T-helper 2 cell (primary cell): ENCODE results near the gene THNSL1.
A peak's percentile ranks its signal among the peaks of the same experiment; 100 is the strongest.
"Not testable (repeated sequence)": the region's sequence is repeated elsewhere in the genome, so short reads cannot be mapped to it uniquely, and the experiment has no call there.

Experiments
- DNase-seq, 5 experiments: peaks; one replicate each; pipeline versions ENCODE4 v3.0.0 to v3.0.0-alpha.2; 2012 to 2022

Gene THNSL1

DNA sequence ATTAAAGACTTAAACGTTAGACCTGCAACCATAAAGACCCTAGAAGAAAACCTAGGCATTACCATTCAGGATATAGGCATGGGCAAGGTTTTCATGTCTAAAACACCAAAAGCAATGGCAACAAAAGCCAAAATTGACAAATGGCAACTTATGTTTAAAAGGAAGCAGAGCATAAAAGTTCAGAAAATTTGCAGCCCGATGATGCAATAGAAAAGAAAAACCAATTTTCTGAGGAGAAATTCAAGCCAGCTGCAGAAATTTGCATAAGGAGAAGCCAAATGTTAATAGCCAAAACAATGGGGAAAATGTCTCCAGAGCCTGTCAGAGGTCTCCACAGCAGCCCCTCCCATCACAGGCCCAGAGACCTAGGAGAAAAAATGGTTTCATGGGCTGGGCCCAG lies 4.8 kb upstream of the THNSL1 start:
- not testable (repeated sequence) for DNase-seq

DNA sequence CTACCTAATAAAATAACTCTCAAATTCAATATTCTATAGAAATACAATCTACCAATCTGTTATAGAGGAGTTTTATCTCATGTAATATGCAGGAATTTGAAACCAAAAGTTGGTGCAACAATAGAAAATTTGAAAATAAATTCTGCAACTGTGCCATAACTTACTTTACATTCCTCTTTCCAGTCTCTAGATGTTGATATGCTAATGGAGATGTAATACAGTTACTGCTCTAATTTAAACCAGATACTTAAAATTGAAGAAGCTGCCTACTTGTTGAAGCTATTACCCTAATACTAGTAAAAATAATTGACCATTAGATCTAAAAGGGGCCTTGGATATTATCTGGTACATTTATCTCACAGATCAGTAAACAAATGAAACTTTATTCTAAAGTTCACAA lies 1.8 kb upstream of the THNSL1 start:
- DNase-seq = no peak

DNA sequence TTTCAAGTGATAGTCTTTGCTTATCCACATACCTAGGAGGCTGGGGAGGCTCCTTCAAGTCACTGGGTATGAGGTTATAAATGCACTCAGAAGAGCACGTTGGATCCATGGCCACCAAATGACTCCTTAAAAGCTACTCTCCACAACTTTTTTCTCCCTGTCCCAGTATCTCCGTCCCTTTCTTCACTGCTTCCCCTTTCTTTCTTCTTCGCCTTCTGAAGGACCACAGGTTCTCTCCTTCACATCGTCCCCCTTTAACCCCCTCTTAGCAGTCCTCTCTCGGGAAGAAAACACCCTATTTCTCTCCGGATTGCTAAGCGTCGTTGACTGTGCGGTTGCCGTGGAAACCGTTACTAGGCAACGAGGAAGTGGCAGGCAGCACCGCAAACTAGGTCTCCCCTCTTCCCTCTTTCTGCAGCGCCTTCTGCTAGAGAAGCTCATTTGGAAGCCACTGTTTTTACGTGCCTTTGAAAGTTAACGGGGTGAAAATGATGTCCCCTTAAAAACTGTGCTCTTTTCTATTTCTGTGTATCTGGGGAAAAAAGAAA lies 510 bp upstream of the THNSL1 start, which contains the start of gene ENKUR:
Gene ENKUR, minus strand, starts transcription at position 331 of the 548 bp plus-strand sequence. Its CDS starts 222 bp downstream, at position 109.
- DNase-seq = peak; percentile 79 to 95 (median 91)

- DNase-seq = peak in 1 of 5 experiments; percentile 67
Observed at GRCh38 chr10:25017154-25017590, 760 bp downstream of the THNSL1 start.

DNA sequence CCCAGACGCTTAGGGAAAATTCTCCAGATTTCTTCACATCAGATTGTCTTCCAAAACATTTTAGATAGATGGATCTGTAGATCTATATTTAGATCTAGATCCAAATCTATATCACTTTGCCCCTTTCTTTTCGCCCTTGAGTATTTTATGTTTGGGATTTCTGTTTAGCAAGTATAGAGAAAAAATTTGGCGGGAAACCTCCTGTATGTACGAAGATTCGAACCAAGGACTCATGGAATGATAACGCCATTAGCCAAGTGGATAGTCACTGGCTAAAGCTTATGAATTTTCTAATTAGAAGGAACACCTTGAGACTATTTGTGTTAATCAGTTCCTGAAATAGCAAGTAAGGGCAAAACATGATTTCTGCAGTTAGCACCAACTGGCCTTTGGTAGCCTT lies 1.2 kb downstream of the THNSL1 start:
- peak in 1 of 5 experiments; percentile 1 for DNase-seq

DNA sequence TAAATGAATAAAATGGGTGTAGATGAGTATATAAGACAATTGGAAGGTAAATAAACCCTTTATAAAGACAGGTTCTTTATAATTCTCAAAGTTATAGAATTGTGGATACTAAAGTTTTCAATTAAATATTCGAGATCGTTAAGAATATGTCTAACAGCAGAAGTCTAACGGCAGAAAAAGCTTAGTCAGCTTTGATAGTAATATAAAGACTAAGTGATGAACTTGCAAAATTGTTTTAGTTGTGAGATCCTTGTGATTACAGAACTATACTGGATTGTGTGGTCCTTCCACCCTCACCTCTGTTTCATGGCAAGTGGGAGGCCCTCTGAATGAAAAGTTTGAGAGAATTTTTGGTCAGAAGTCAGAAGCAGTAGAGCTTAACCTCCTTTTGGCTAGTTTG lies 2.3 kb downstream of the THNSL1 start:
- DNase-seq = no peak

DNA sequence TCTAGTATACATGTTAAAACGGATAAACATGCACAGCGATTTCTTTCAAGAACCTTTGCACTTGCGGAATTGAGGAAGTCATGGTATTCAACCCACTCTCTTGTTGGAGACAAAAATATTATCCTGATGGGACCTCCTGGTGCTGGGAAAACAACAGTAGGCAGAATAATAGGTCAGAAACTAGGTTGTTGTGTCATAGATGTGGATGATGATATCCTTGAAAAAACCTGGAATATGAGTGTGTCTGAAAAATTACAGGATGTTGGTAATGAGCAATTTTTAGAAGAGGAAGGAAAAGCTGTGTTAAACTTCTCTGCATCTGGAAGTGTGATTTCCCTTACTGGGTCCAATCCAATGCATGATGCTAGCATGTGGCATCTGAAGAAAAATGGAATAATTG lies 6.9 kb downstream of the THNSL1 start:
- no peak for DNase-seq

DNA sequence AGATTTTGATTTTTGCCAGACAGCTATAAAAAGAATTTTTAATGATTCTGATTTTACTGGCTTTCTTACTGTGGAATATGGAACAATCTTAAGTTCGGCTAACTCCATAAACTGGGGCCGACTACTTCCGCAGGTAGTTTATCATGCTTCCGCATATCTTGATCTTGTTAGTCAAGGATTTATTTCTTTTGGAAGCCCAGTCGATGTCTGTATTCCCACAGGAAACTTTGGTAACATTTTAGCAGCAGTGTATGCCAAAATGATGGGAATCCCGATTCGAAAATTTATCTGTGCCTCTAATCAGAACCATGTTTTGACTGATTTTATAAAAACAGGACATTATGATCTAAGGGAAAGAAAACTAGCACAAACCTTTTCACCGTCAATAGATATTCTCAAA lies 8.1 kb downstream of the THNSL1 start:
- no peak for DNase-seq

DNA sequence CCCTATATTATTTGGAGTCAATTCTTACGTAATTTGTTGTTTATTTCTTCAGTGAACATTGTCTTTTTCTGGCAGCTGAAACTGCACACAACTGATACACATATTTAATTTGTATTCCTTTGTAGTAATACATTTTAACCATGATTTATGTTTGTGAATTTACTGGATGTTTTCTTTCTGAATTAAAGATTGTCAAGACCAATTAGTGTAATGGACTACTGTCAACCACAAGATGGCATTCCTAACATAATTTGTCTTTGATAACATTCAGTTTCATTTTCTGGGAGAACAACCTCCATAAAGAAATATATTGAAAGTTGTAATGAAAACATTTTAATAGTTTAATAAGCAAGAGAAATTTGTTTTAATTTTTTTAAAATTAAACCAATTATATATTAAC lies 10.1 kb downstream of the THNSL1 start:
- DNase-seq = no peak

DNA sequence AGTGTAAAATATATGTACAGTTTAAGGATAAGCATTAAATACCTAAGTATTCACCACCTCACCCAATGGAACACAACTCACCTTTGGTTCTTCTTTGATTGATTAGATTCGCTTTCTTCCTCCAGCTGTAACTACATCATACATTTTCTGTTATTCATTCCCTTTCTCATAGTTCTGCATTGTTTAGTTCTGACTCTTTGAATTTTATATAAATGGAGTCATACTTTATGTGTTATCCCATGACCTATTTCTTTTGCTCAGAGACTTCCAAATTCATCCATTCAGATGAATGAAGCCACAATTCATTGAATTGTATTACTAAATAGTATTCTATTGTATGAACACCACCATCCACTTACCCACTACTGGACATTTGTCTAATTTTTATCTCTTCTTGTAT lies 12.3 kb downstream of the THNSL1 start:
- no peak for DNase-seq

DNA sequence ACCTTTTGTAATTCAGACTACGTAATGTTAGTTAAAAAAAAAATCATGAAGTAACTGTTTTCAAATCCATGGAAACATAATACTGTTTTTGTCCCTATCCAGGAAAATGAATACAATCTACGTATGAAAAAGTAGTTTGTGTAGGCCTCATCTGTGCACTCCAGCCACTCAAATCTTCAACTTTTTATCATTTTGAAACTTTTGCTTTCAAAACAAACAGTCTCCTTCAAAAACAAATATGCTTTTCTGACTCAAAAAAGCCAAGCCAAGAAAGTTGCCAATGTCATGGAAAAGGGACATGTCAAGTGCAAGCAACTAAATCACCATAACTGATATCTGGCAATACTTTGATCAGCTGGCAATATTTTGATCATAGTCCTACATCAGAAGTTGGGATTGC lies 13.1 kb downstream of the THNSL1 start:
- no peak for DNase-seq

DNA sequence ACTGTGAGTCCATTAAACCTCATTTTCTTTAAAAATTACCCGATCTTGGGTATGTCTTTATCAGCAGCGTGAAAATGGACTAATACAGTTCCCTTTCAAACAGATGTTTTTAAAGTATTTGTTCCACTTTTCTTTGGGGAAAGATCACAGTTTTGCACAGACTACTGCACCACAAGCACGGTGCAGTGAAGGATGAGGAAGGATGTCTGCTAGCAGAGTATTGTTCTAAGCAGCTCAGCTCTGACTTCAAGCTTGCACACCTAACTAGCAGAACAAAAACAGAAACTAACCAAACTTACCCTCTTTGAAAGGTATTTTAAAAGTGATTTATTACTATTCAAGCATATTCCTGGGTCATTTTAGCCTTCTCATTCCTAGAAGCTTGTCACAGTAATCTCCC lies 20.0 kb downstream of the THNSL1 start:
- no peak for DNase-seq

GRCh38 chr10:25038325-25038724 lies 21.9 kb downstream of the THNSL1 start:
- DNase-seq = no peak

- DNase-seq = no peak
Observed at GRCh38 chr10:25039531-25039930, 23.1 kb downstream of the THNSL1 start.

DNA sequence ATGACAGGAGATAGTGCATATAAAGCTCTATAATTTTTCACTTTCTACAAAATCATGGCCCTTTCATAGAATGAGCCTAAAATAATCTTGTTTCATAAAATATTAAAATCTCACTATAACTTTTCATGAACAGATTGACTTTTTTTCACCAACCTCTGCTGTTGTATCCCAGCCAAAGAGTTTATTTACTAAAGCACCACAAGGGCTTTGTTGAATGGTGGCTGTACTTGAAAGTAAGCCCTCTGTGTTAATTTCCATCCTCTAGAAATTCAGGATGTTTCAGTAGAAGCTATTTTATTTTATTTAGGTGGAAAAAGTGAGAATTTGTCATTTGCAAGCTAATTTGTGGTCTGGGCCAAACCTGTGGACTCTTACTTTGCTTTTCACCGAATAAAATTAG lies 30.2 kb downstream of the THNSL1 start:
- DNase-seq = no peak

DNA sequence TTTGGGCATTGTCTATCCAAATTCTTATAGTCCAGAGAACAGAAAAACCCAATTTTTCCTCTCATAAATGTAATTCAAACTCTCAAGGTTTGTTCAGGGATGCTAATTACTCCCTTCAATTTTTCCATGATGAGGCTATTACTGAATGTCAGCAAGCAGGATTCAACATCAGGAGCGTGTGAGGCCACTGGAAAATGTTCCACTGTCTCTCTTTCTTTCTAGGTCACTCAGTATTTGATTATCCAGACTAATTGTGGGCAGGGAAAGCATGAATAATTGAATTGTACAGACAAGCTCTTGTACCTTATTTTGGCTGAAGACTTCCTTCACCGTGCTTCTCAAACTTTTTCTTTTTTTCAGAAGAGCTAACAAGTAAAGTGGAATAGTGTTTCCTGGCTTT lies 30.7 kb downstream of the THNSL1 start:
- DNase-seq = no peak

- DNase-seq = no peak
Observed at GRCh38 chr10:25047591-25048301, 31.3 kb downstream of the THNSL1 start.

DNA sequence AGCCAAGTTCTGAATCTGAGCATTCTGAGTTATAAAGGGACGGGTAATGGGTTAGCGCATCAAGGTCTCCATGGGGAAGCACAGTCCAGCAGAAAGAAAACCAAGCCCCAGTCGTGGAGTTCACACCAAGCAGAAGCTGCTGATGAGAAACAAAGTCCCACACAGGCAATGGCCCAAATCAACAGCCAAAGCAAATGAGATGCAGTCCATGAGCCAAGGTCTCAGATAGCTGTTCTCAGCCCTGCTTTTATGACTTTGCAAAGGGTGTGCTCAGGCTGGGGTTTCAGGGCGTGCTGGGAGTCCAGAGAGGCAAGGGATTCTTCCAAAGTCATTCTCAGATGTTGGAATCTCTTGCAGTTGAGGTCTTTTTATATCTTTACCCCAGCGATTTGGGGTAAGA lies 32.0 kb downstream of the THNSL1 start:
- DNase-seq = no peak

DNA sequence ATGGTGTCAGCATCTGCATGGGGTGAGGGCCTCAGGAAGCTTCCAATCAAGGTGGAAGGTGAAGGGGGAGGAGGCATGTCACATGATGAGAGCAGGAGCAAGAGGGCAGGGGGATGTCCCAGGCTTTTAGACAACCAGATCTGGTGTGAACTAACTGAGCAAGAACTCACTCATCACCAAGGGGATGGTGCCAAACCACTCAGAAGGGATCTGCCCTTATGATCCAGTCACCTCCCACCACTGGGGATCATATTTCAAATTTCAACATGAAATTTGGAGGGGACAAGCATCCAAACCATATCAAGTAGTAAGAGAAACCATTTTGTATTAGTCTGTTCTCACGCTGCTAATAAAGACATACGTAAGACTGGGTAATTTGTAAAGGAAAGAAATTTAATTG lies 33.6 kb downstream of the THNSL1 start:
- DNase-seq = no peak

DNA sequence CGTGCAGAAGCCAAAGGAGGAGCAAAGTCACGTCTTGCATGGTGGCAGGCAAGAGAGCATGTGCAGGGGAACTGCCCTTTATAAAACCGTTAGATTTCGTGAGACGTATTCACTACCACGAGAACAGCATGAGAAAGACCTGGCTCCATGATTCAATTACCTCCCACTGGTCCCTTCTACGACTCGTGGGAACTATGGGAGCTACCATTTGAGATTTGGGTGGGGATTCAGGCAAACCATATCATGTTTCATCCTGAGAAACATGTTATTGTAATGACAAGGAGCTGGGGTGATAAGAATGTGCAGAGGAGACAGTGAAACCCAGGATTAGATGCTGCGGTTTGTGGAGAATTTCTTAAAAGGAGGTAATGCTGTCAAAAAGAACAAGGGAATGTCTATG lies 34.0 kb downstream of the THNSL1 start:
- no peak for DNase-seq

DNA sequence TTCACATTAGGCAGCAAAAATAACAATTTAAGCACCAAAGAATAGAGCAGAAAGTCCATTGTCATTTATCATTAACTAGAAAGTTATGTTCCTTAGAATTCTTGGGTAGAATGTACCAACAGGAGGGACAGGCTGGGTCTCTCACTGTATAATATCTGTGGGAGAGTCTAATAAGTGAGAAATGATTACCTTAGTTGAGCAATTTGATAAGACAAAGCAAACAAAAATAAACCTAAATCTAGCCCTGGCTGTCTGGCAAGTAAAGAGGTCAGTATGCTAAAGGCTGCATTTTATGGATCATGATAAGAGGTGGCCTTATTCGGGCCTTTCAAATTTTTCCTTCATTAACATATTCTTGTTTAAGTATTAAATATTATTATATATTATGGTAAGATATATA lies 35.6 kb downstream of the THNSL1 start:
- DNase-seq = no peak

DNA sequence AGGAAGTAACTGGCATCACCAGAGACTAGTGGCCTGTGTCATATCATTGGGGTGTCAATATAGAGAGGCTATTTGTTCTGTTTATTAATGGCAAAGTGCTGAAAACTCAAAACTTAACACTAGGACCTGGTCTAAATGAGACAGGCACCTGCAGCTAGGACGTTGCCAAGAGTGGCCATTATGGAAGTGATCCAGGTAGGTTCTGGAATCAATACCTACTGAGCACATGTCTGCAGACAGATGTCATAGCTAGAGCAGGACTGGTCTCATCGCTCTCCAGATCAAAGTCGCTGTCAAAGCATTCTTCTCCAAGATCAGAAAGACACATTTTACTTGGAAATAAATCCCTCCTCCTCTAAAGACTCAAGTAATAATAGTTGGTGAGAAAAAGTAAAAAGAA lies 40.3 kb downstream of the THNSL1 start:
- no peak for DNase-seq

DNA sequence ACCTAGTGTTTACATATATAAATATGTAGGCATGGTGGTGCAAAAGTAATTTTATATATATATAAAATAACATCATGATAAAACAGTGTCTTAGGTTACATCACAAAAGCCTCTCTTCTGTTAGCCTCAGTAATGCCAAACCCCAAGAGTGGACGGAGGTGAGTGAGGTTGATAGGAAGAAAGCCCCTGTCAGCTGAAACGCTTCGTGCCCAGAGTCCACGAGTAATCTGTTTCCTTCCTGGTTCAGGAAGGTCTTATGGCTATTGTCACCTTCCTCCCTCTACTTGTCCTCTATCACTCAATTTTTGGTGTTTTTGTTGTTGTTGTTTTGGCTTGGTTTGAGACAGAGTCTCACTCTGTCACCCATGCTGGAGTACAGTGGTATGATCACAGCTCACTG lies 41.5 kb downstream of the THNSL1 start:
- DNase-seq = no peak

DNA sequence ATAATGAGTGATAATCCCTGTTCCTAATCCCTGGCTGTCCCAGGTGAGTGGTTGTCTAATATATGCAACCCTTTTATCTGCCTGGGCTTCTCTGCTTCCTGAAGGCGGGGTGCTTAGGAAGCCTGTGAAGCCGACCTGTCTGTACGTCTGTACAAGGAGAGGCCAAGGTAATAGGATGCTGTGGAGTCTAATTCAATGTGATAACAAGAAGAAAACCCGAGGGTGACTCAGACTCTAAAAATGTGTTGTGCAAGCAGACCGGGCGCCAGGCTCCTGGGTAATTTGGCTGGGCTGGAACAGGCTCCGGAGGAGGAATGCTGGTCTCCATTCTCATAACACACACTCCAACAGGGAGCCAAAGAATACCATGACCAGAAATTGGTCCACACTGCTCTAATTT lies 43.6 kb downstream of the THNSL1 start:
- no peak for DNase-seq

DNA sequence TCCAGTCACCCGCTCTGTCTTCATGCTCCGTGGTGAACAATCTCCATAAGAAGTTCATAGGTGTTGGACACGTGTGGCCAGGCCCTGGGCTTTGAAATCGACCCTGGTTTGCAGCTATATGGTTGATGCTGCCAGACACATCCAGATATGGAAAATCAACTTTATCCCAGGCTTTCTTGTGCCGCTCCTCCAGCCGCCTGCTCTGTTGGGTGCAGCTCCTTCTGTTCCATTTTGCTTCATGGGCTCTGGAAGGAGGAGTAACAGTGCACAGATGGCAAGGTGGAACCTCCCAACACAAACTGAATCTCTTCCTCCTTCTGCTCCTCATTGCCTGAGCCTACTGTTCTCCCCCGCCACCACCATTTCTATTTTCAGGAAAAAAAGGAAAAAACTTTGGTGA lies 44.7 kb downstream of the THNSL1 start:
- DNase-seq = no peak
